B cell (primary cell): ENCODE measurements around the gene CNGB1. TPM values are rescaled to one million over a fixed set of nuclear protein-coding genes. Genes with fewer than 3 reads are reported as not detected.

Experiments used
- ATAC-seq: fragments of 200-7000 bp; cut with Tn5 transposase; one replicate; pipeline ENCODE4 v1.10.0; 2021; ENCODE audit warnings: low read depth, mild to moderate bottlenecking, moderate number of reproducible peaks, moderate library complexity
- CTCF ChIA-PET: fragments of 350-600 bp; sonication (Branson Sonifier 250); formaldehyde crosslinking; loops from one replicate; lab custom pipeline; 2021; ENCODE audit warnings: antibody characterized with exemption, inconsistent platforms; lab: Charles Lee
- POLR2A ChIA-PET: fragments of 350-600 bp; sonication (Branson Sonifier 250); formaldehyde crosslinking; loops from one replicate; lab custom pipeline; 2021; ENCODE audit warnings: antibody characterized with exemption; lab: Charles Lee
- DNase-seq: peaks from one replicate; pipeline ENCODE4 v3.0.0; 2013
- H2AFZ ChIP-seq: 2 replicates; pipeline ENCODE4 v1.6.1; 2012; ENCODE audit warnings: mild to moderate bottlenecking, low read depth, low read length; ENCODE audit not compliant: insufficient read depth, poor library complexity, severe bottlenecking
- H3K27ac ChIP-seq, 2 donors: 1 replicate in 1 of 2; 2 replicates in 1 of 2; pipeline ENCODE4 v1.5.1; 2012 to 2013; ENCODE audit warnings: low read length in 2 of 2, mild to moderate bottlenecking in 2 of 2, moderate library complexity in 1 of 2
- H3K27me3 ChIP-seq, 4 experiments: fragments of 200-600 bp in 1 of 4; sonication (generic) in 1 of 4; replicated peaks in 1 of 4; 1 replicate in 2 of 4; 2 replicates in 2 of 4; pipeline versions ENCODE4 v1.6.1 to v1.7.0; 2013 to 2016; ENCODE audit warnings: low read length in 3 of 4, mild to moderate bottlenecking in 2 of 4, mixed read lengths in 1 of 4, moderate library complexity in 1 of 4; ENCODE audit not compliant: insufficient read depth in 4 of 4, control insufficient read depth in 3 of 4; ENCODE audit errors: control extremely low read depth in 1 of 4
- H3K36me3 ChIP-seq, 2 experiments: replicated peaks in 1 of 2; 1 replicate in 1 of 2; 2 replicates in 1 of 2; pipeline versions ENCODE4 v1.6.1 to v1.7.1; 2013; ENCODE audit warnings: low read length in 1 of 2; ENCODE audit not compliant: insufficient read depth in 2 of 2, control insufficient read depth in 1 of 2; ENCODE audit errors: control extremely low read depth in 1 of 2, extremely low read depth in 1 of 2
- H3K4me1 ChIP-seq, 2 donors: fragments of 200-600 bp in 1 of 2; sonication (generic) in 1 of 2; 1 replicate in 1 of 2; 2 replicates in 1 of 2; pipeline versions ENCODE4 v1.5.1 to v1.6.1; 2013 to 2017; ENCODE audit warnings: low read length in 2 of 2; ENCODE audit not compliant: control insufficient read depth in 2 of 2, insufficient read depth in 2 of 2
- H3K4me2 ChIP-seq: replicated peaks from 2 replicates; pipeline ENCODE3; 2012; ENCODE audit warnings: mild to moderate bottlenecking, low read depth, low read length; ENCODE audit not compliant: poor library complexity, severe bottlenecking
- H3K4me3 ChIP-seq, 5 experiments: fragments of 200-600 bp in 1 of 5; sonication (generic) in 1 of 5; 1 replicate in 3 of 5; 2 replicates in 2 of 5; pipeline versions ENCODE4 v1.5.1 to v1.7.0; 2011 to 2016; ENCODE audit warnings: low read length in 4 of 5, mild to moderate bottlenecking in 4 of 5, low read depth in 2 of 5, control low read depth in 1 of 5, moderate library complexity in 1 of 5; ENCODE audit not compliant: insufficient read depth in 1 of 5; ENCODE audit errors: control extremely low read depth in 1 of 5, extremely low read depth in 1 of 5
- H3K79me2 ChIP-seq: fragments of 200-600 bp; sonication (generic); one replicate; pipeline ENCODE4 v1.6.0; 2016; ENCODE audit warnings: low read length; ENCODE audit not compliant: control insufficient read depth, insufficient read depth
- H3K9ac ChIP-seq: fragments of 200-600 bp; sonication (generic); 2 replicates; pipeline ENCODE4 v1.6.1; 2017; ENCODE audit warnings: mild to moderate bottlenecking, low read length, moderate library complexity
- H3K9me3 ChIP-seq, 3 donors: one replicate each; pipeline versions ENCODE4 v1.6.1 to v1.7.1; 2013; ENCODE audit warnings: low read length in 2 of 3; ENCODE audit not compliant: control insufficient read depth in 2 of 3, insufficient read depth in 1 of 3; ENCODE audit errors: control extremely low read depth in 1 of 3
- H4K20me1 ChIP-seq: 2 replicates; pipeline ENCODE4 v1.6.0; 2012; ENCODE audit warnings: mild to moderate bottlenecking, low read length; ENCODE audit not compliant: insufficient read depth, control insufficient read depth, poor library complexity, severe bottlenecking
- H3K27ac Mint-ChIP-seq: one replicate; pipeline ENCODE4 v1.8.0; 2021; ENCODE audit warnings: mixed read lengths
- H3K27me3 Mint-ChIP-seq: one replicate; pipeline ENCODE4 v1.8.0; 2021; ENCODE audit warnings: mixed read lengths
- H3K4me1 Mint-ChIP-seq: one replicate; pipeline ENCODE4 v1.8.0; 2021; ENCODE audit warnings: mixed read lengths
- H3K4me3 Mint-ChIP-seq: one replicate; pipeline ENCODE4 v1.8.0; 2021; ENCODE audit warnings: mixed read lengths
- H3K9me3 Mint-ChIP-seq: one replicate; pipeline ENCODE4 v1.8.0; 2022; ENCODE audit warnings: mixed read lengths; ENCODE audit not compliant: insufficient read depth
- CTCF ChIP-seq: fragments of 200-600 bp; IDR thresholded peaks from one replicate; pipeline ENCODE4 v1.8.0; 2022; ENCODE audit warnings: antibody characterized with exemption, mild to moderate bottlenecking
- EZH2 ChIP-seq: IDR thresholded peaks from 2 replicates; pipeline ENCODE4 v1.6.1; 2012; ENCODE audit warnings: borderline replicate concordance, low read depth, mild to moderate bottlenecking, moderate library complexity, low read length; ENCODE audit not compliant: insufficient read depth, poor library complexity, severe bottlenecking
- WGBS: methylation state at CpG from one replicate; pipeline ENCODE4 v1.1.5; 2013; ENCODE audit warnings: missing lambda C conversion rate; ENCODE audit not compliant: insufficient coverage; 5-methylcytosine and 5-hydroxymethylcytosine counted together
- intact Hi-C: fragments of 100-400 bp; cut with micrococcal nuclease; formaldehyde crosslinking; loops from one replicate; pipeline ENCODE4 v1.10.0; 2022
- polyA plus RNA-seq: library from polyadenylated mRNA; depleted of rRNA; stranded (reverse); fragments of >200 nt; gene quantifications from 2 replicates; pipeline ENCODE4 v1.2.3, GENCODE V29; 2012
- total RNA-seq, 2 donors: library from RNA; stranded (reverse); fragments of 120-200 nt in 1 of 2; gene quantifications; 1 replicate in 1 of 2; 2 replicates in 1 of 2; pipeline versions ENCODE4 v1.2.3 to v1.2.4, GENCODE V29; 2013 to 2022

CNGB1 gene
- total and polyA plus RNA-seq, 2 donors (not counting 1 experiment from before 2014, with no cell fraction given): not detected

DNA sequence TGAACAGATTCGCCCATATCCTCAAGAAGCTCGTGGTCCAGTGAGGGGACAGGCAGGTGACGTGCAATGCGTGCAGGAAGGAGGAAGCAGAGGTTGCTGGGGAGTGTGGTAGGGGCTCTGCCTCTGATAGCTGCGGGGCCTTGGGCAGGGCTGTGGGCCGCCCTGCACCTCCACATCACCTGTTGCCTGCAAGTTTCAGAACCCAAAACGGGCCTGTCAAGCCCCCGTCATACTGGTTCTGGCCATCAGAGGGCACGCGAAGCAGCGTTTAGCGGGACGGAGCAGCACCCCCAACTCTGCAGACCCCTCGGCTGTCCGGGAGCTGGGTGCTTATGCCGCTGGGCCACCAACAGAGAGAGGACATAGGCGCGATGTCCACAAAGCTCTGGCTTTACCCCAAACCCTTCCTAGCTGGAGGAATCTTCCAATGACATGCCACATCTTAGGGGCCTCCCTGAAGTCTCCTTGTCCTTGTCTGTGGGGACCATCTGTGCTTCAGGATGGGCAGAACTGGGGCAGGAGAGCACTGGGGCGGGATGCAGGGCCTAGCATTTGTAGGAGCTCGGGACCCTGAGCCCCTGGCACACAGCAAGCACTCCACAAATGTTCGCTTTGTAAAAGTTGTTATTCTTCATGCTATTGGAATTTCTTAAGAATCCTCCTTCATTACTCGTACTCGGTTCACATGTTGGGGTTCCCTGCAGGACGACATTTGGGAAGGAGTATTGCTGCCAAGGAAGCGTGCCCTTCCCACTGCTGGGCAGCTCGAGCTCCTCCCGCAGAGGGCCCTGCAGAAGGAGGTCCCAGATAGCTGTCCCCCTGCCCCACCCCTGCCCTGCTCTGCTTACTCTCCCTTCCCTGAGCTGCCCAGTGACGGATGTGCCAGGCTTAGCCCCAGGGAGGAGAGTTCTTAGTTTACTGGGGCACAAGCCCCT is 64.3 kb downstream of the CNGB1 start:
- Mint-ChIP-seq H3K4me1 (no peaks in the 10 kb centered on the region), H3K27ac (no peak overlapping the region), H3K27me3 (peaks cover 20% of the 10 kb centered on the region), H3K4me3 (no peak overlapping the region), H3K9me3 (no peaks in the 10 kb centered on the region)
- DNase-seq (peak; percentile 47), ATAC-seq (peak; percentile 69)
- TF ChIP-seq EZH2 (no peak), CTCF (peak; percentile 35)
- intact Hi-C loops: no loop called here
- Histone ChIP-seq H3K4me1 (peaks cover 0 to 4% of the 10 kb centered on the region in 2 donors), H3K79me2 (no peaks in the 10 kb centered on the region), H3K27ac (no peak overlapping the region), H3K9ac (no peak overlapping the region), H4K20me1 (no peaks in the 10 kb centered on the region), H3K9me3 (no peaks in the 10 kb centered on the region), H3K36me3 (no peaks in the 10 kb centered on the region), H3K27me3 (no peaks in the 10 kb centered on the region), H2AFZ (peak overlapping the region; percentile 28), H3K4me2 (no peak overlapping the region), H3K4me3 (no peak overlapping the region)
- ChIA-PET CTCF (interaction anchor here (1.0 to 2.2 kb wide), 4 partner anchors 12 to 98 kb away, joined by 3 to 7 read pairs (median 4); partner anchors contain the start of gene USB1), POLR2A (no interaction called here)
- WGBS: 34% methylated on average over 21 of the region's 28 CpGs

DNA sequence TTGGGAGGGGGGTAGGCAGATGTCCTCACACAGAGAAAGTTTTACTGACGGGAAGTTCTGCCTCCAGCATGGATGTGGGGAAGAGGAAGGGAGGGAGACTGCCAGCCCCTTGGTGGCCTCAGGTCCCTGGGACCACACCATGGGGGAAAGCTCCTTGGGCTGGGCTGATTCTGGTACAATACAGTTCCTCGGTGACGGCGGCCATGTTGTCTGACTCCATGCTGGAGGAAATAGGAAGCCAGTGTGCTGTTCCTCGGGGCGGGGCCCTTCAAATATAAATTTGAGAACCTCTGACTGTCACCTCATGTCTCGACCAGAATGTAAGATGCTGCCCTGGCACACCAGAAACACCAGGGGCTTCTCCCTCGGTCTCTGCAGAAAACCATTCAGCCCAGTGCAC is 66.8 kb downstream of the CNGB1 start:
- Histone ChIP-seq H4K20me1 (no peaks in the 10 kb centered on the region), H3K4me3 (no peak overlapping the region), H3K4me2 (no peak overlapping the region), H3K36me3 (no peaks in the 10 kb centered on the region), H3K27ac (no peak overlapping the region), H2AFZ (no peak overlapping the region), H3K9ac (no peak overlapping the region), H3K79me2 (no peaks in the 10 kb centered on the region), H3K4me1 (peaks cover 0 to 4% of the 10 kb centered on the region in 2 donors), H3K27me3 (peaks cover 0 to 13% (median 0%) of the 10 kb centered on the region in 4 experiments), H3K9me3 (peaks cover 0 to 3% (median 0%) of the 10 kb centered on the region in 3 donors)
- 80% methylated on average over 8 of the region's 8 CpGs for WGBS
- Mint-ChIP-seq H3K4me3 (no peak overlapping the region), H3K27me3 (peaks cover 25% of the 10 kb centered on the region), H3K9me3 (no peaks in the 10 kb centered on the region), H3K27ac (no peak overlapping the region), H3K4me1 (no peaks in the 10 kb centered on the region)
- ATAC-seq (no peak), DNase-seq (no peak)
- CTCF ChIA-PET: no interaction called here
- TF ChIP-seq EZH2 (no peak), CTCF (no peak)
- POLR2A ChIA-PET: no interaction called here
- intact Hi-C loops: no loop called here
